NCI-H1105 treated with DMSO at 0.1 percent for 48 hours (cell line): ENCODE results near the gene PLA2G1B.

Experiments
- DNase-seq: peaks from one replicate; lab custom pipeline; 2025; lab: John Stamatoyannopoulos, UW

PLA2G1B gene

DNA sequence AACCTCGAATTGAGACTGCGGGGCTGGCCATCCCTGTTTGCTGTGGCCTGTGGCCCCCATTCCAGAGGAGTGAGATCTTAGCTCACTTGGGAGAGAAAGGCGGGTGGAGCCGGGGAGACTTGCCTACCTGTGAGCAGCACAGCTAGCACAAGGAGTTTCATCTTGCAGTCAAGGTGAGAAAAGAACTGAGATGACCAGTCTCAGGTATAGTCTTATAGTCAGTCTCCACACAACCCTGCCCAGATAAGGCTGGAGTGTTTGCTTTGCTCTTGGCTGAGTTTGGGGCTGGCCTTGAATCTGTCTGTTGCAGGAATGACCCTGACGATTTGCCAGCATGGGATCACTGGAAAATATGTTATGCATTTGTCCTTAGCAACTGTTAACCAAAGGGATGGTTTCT is at the start of gene PLA2G1B:
TSS of gene PLA2G1B (minus strand) at position 187 of the 400 bp plus-strand sequence. CDS start at position 161, 26 bp downstream.
- DNase-seq: no peak

DNA sequence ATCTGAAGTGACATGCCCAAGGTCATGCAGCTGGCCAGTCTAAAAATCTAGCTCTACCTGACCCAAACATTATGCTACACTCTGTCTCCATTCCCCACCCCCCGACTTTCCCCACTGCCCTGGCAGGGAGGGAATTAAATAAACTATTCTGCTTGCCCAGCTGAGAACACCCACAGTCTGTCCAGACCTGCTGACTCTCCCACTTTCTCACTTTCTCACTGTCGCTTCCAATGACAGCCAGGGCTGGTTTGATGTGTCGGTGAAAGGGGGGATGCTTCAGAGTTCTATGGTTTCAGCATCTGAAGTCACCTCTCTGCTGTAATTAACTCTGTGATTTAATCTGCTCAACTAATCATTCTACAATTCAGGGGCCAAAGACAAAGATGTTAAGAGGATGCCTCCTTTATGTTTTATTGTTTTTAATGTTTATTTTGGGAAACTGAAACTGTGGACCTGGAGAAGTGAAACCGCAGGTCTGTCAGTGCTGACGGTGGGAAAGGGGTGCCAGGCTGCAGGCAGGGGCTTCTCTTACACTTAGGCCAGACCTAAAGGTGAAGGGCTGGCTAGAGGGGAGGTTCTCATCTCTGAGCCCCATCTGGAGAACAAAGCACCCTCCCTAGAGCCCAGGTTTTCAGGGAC is 49.5 kb upstream of the PLA2G1B start:
- no peak for DNase-seq

DNA sequence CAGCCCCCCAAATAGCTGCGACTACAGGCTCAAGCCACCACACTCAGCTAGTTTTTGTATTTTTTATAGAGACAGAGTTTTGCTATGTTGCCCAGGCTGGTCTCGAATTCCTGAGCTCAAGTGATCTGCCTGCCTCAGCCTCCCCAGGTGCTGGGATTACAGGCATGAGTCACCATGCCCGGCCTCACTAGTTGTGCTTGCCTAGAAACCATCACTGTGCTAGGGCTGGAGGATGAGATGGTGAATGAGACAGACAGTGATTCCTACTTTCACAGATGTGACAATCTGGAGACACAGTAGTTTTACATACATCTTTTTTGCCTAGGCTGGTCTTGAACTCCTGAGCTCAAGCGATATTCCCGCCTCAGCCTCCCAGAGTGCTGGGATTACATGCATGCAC is 48.8 kb upstream of the PLA2G1B start:
- no peak for DNase-seq

DNA sequence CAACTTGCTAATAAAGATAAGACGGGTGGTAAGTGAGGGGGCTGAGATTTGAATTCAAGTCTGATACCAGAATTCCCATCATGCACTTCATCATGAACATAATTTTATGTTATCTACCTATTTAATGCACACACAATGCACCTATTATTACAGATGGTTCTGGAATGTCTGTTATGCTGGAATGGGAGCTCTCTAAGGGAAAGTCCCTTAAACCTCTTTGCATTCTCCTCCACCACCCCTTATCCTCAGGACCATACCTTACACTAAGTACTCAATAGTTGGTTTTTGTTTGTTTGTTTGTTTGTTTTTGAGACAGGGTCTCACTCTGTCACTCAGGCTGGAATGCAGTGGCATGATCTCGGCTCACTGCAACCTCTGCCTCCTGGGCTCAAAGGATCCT is 48.4 kb upstream of the PLA2G1B start:
- DNase-seq: no peak

DNA sequence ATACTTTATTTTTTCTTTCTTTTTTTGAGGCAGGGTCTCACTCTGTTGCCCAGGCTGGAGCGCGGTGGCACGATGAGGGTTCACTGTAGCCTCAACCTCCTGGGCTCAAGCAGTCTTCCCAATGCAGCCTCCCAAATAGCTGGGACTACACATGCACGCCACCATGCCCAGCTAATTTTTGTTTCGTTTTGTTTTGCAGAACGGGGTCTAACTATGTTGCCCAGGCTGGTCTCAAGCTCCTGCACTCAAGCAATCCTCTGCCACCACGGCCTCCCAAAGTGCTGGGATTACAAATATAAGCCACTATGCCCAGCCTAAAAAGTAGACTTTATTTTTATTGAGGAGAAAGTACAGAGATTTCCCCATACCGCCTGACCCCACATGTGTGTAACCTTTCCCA is 46.1 kb upstream of the PLA2G1B start:
- DNase-seq: no peak

DNA sequence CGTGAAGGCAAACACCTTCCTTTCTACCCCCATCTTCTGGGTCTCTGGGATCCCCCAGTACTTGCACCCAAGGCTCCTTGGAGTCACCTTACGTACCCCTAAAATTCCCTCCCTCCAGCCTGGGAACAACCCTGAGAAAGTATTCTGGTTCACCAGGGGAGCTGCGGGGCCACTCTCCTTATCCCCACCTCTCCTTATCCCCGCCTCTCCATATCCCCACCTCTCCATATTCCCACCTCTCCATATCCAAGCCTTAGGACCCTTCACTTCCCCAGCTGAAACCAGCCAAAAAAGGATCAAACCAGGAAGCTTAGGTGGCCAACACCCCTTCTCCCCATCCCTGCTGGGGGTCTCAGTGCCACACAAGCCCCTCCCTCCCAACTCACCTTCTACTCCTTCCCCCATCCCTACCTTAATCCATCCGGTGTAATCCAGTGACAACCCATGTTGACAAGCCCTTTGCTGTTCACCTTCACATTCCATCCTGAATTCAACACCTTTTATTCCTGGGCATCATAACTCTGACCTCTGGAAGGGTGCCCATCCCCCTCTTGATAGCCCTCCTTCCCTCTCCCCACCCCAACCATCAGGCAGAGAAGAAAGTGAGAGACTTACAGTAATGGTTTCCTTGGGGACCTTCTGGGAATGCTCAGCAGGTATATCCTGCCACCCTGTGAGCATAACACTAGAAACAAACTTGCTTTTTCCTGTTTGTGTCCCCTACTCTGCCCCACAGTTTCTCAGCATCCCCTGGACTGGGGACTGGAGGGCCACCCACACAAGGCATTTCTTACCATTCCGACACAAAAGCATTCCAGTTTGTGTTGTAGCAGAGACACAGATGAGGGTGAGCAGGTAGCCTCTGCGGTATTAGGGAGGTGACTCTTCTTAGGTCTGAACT is 43.0 kb upstream of the PLA2G1B start:
- DNase-seq: no peak

DNA sequence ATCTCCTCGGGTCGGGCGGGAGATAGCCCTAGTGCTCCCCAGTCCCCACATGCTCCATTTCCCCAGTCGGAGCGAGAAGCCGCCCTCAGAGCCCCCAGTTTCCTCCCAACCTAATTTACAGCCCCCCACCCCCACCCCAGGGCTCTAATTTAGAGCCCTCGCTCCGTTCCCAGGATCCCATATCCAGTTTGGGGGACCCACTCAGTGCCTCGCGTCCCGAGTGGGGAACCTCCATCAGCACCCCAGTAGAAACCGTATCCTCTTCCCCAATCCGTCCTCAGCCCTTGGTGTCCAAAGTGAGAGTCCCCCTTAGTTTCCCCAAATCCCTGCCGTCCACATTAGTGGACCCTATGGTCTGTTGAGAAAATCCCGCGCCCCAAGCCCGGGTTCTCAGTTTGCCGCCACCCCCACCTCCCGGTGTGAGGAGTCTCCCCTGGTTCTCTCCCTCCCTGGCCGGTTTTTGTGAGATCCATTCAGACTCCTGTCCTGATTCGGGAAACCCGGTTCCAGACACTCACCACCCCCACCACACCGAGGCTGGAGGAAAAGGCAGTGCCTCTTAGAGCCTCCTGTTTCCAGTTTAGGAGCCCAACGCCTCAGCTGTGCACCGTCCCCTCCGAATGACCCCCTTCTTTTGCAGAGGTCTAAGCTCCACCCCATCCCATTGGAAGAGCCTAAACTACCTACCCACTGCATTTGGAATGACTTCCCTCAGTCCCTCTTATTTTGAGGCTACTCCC is 42.2 kb upstream of the PLA2G1B start:
- DNase-seq: no peak

DNA sequence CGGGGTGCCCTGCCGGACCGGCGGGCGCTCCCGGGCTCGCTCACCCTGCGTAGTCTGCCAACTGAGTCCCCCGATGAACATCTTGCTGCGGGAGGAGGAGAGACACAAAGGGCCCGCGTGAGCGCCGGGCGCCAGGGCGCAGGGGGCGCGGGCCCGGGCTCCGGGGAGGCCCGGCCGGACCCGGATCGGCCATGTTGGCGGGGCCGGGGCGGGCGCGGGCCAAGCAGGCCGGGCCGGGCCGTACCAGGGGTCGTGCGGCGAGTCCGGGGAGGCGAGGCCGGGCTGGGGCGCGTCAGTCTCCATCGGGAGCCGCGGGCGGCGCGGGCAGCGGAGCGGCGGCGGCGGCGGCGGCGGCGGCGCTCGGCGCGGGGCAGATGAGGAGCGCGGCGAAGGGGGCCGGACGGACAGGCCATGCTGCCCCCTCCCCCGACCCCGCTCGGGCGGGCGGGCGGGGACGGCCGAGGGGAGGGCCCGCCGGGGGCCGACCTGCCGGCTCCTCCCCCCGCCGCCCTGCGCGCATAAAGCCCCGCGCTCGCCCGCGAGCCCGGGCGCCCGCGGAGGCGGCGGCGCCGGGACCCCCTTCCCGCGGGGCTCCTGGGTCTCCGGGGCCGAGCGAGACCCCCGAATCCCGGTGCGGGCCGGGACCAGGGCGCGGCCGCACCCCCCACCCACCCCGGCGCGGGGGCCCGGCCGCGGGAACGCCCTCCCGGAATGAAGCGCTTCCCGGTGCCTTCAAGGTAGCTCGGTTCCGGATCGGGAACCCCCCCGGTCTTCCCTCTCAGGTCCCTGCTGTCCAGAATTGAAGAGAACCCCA is 41.4 kb upstream of the PLA2G1B start, which contains the start of gene MSI1:
TSS of gene MSI1 (minus strand) at position 376 of the 814 bp plus-strand sequence. CDS start at position 303, 73 bp downstream.
- DNase-seq: peak; percentile 25

DNA sequence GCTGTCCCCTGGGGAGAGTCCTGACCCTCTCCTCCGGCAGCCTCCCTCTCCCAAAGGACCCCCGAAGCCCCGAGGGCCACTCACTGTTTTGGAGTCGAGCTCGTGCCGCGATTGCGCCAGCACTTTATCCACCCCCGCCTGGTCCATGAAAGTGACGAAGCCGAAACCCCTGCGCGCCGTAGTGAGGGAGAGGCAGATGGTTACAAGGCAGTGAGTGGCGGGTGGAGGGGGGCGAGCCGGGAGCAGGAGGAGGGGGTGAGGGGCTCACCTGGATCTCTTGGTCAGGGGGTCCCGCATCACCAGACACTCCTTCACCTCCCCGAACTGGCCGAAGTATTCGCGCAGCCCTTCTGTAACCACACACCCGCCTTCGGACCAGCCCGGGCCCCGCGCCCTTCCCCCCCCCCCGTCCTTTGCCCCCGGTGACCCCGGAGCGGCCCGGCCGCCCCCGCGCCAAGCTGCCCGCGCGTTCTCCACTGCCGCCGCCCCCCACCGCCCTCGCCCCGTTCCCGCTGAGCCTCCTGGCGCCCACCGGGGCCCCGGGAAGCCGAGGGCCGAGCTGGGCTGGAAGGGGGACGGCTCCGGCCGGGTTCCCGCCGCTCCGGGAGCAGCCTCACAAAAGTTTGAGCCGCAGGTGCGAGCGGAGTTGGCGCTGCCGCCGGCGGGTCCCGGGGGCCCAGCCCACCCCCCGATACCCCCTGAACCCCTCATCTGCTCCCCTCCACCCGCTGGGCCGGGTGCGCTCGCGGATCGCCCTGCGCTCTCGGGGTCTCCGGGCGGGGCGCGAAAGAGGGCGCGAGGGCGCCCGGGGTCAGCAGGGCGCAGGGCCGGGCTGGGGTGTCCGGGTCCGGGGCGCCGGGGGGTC is 40.6 kb upstream of the PLA2G1B start:
- DNase-seq: no peak

DNA sequence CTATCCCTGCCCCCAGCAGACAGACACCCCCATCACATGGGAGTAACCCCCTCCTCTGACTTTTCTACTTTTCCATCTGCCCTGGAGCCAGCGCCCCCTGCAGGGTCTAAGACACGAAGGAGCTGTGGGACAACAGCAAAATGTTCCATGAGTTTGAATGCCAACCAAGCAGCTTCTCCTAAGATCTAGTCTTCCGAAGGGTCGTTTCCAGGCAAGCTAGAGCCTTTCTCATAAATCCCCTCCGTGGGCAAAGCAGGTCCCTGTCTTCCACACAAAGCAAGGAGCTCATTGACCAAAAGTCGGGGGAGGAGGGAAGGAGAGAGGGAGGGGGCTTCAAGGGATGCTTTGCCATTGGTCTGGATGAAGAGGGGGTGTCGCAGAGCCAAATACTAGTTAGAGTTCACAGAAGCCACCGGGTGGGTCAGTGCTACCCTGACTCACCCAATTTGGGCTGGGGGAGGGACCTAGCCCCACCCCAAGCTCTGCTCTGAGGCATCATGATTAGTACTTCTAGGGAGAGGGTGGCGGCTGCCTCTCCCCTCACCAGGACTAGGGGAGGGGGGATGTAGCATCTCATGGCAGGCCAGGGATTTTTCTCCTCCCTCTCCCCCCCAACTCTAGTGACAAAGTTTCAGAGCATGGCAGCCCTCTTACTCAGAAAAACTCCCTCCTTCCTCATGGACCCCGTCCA is 39.8 kb upstream of the PLA2G1B start:
- DNase-seq: no peak

DNA sequence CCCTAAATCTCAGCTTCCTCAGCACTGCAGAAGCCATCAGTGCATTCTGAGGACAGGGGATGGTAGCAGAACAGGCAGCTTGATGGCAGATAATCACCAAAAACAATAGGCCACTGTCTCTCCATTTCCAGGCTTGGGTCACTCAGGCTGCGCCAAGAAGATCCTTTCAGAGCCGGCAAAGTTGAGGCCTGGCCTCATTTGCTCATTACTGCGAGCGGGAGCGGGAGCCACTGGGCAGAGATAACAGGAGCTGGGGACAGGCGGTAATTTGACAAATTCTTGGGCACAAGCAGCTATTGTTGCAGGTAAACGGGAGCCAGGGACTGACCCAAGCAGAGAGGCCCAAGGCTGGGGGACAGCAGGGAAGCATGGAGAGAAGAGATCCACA is 39.3 kb upstream of the PLA2G1B start:
- DNase-seq: no peak

DNA sequence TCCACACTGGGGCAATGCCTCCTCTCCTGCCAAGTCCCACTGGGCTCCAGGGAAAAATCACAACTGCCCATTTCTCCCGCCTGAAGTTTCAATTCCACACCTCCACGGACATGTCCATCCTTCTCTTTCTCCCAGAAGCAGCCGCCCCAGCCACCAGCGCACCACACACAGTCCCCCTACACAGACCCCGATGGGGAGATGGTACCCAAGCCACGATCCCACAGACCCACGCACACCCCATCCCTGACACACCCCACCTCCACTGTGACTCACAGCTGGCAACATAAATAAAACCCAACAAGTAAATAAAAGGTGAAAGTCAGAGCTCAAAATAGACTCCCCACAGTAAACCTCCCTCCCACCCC is 38.7 kb upstream of the PLA2G1B start:
- DNase-seq: no peak

DNA sequence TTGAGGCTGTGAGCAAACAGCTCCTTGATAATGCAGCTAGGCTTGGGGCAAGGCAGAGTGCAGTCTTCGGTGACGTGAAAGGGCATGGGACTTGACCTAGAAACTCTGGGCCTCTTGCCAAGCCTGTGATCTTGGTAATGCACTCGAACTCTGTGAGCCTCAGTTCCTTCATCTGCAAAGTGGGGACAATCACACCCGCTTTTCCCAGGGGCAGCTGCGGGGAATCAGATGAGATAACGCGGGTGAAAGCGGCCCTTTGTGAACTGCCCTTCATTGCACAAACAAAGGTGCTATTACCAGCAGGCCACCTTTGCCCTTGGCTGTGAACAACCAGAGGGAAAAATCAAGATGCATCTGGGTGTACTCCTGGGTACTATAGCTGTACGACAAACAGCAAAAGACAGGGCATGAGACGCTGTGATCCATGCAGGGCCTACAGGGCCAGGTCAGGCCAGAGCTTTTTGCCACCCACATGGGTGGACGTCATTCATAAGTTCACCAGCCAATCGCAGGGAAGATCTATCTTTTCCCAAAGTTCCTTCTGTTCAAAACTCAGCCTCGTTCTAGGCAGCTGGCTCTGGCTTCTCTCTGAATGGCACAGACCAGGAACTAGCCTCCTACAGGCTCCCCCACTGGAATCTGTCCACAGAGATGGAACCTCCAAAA is 38.2 kb upstream of the PLA2G1B start:
- no peak for DNase-seq

DNA sequence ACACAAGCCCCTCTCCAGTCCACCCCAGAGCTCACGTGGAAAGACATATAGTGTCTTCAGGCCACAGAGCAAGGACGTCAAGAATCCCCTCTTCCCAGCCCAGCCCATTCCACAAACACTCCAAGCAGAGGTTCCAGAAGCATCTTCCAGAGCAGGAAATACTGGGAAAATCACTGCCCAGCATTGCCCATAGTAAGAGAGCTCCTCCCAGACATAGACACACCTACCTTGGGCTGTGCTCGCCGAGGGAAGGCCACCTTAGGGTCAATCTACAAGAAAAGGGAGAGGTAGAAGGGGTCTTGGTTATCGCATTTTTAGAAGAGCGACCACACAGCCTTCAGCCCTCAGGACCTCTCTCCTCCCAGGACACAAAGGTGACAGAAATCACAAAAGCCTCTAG is 36.9 kb upstream of the PLA2G1B start:
- no peak for DNase-seq

DNA sequence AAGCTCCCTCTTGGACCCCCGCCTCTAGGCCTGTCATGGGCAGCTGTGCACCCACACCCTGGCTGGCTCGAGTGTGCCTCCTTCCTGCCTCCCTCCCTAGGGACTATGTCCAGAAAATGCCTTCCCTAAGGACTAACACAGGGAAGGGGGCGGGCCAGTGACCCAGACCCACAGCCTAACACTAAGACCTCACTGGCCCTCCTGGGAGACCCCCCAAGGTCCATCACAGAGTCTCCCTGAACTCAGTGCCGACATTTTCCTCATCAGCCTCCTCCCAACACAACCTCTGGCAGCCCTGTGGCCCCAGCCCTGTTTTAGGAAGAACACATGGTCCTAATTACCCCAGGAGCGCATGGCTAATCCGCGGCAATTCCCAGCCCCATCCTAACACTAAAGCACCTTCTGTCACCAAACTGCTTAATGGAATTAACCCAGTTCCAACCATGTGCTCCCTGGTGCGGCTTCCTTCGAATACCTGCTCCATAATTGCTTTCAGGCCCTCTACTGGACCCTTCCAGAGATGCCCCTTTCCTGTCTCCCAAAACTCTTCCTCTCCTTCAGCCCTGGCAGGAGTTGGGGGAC is 35.8 kb upstream of the PLA2G1B start:
- no peak for DNase-seq

DNA sequence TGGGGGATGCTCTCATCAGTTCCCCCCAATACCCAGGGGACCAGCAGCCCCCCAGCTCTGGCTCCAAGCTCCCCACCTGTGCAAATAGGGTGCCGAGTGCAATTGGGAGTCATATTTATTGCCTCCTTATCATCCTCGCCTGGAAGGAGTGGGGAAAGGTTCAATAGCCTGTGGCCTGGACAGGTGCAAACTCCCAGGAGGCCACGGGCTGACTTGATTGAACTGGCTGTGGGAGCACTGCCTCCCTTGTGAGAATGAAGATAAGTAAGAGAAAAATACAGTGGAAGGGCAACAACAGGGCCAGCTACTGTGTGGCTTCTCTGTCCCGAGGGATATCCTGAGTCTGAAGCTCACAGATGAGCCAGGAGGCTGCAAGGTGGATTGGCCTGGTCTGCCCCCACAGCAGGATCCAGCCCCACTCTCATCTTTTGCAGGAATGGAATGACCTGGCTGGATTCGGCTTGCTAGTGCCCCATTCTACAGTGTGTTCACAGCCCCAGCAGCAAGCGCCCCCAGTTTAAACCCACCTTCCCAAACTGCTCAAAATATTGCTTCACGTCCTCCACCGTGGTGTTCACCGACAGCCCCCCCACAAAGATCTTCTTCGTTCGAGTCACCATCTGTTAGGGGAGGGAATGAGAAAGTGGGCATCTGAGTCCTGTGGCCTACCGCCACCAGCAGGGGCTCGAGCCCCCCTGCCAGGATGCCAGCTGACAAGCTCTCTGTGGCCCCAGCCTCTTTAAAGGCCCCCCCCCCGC is 35.1 kb upstream of the PLA2G1B start:
- no peak for DNase-seq

DNA sequence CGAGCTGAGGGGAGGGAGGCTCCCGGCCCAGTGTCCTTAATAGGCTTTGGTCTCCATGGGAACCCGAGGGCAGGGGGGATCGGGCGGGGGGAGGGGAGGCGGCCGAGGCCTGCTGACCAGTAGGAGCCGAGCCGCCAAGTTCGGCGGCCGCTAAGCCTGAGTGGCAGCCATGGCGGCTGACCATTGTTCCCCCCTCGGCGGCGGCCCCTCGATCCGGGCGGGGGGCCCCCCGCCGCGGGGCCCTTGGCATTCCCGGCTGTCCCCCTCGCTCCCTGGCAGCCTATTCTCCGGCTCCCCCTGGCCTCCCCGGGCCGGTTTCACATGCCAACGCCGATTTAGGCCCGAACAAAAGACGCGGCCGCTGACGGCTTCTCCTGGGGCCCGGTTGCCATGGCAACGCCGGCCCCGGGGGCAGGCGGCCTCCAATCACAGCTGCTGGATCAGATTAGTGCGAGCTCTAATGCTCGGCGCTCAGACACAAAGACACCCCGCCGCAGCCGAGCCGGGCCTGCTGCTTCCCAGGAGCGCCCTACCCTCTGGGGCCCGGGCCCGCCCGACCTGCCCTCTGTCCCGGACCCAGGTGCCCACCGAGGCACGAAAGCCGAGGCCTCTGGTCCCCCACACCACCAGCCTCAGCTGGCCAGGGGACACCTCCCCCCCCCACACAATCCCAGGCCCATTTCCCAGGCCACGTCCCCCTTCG is 34.1 kb upstream of the PLA2G1B start:
- peak; percentile 94 for DNase-seq

DNA sequence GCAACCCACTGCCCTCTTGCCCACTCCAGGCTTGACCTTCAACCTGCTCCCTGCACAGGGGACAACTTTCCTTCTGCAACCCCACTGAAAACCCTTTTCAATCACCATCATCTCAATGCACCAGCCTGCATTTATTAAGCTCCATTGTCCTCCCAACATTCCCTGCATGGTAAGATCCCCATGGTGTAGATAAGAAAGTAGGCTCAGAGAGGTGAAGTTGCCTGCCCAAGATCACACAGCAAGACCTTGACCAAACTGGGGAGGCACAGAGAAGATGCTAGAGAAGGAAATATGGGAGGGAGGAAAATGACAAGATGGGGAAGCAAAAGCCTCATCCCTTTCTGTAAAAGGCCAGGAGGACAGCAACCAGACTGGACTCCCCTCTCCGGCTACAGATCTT is 31.5 kb upstream of the PLA2G1B start:
- DNase-seq: no peak
